Esophagus squamous epithelium (tissue), 4 donors: ENCODE measurements around the gene TMEFF1.

Experiments used
- POLR2A ChIP-seq, 4 donors: fragments of 450-650 bp; IDR thresholded peaks; one replicate each; pipeline ENCODE4 v1.6.1; 2017; ENCODE audit warnings: antibody characterized with exemption in 4 of 4, mild to moderate bottlenecking in 4 of 4, moderate library complexity in 3 of 4
- TF ChIP-seq, protein P1 (sequence below), 6 experiments: fragments of 450-650 bp in 4 of 6; fragments of 200-600 bp in 2 of 6; sonication (generic) in 2 of 6; IDR thresholded peaks; one replicate each; pipeline ENCODE4 v1.5.1; 2016 to 2019; ENCODE audit warnings: antibody characterized with exemption in 6 of 6, mild to moderate bottlenecking in 4 of 6, moderate library complexity in 4 of 6

DNA sequence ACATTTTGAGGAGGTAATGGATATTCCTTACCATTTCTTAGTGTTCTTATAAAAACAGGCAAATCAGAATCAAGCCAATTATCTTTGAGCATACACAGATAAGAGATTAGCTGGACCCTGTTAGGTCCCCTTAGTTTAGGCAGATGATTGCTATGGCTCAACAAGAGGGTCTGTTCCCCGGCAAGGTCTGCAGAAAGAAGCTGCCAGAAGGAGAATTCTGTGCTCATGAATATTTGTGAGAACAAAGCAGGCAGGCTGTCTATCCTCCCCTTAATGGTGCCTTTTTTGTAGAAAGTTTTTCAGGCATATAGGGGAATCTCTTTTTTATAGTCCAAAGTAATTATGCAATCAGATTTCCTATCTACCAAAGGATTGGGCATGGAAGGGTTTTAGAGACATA, 132.5 kb downstream of the TMEFF1 start:
- TF ChIP-seq, protein P1, sequence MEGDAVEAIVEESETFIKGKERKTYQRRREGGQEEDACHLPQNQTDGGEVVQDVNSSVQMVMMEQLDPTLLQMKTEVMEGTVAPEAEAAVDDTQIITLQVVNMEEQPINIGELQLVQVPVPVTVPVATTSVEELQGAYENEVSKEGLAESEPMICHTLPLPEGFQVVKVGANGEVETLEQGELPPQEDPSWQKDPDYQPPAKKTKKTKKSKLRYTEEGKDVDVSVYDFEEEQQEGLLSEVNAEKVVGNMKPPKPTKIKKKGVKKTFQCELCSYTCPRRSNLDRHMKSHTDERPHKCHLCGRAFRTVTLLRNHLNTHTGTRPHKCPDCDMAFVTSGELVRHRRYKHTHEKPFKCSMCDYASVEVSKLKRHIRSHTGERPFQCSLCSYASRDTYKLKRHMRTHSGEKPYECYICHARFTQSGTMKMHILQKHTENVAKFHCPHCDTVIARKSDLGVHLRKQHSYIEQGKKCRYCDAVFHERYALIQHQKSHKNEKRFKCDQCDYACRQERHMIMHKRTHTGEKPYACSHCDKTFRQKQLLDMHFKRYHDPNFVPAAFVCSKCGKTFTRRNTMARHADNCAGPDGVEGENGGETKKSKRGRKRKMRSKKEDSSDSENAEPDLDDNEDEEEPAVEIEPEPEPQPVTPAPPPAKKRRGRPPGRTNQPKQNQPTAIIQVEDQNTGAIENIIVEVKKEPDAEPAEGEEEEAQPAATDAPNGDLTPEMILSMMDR (IDR thresholded peaks at IDR 0.05), result no peak
- no peak for TF ChIP-seq POLR2A (IDR thresholded peaks at IDR 0.05)
